Stimulated activated CD4-positive, alpha-beta T cell treated with anti-CD3 and anti-CD28 coated beads, Interleukin-1b, Interleukin-23, amount 100 ng/mL, for 1 hour (primary cell): ENCODE data around the gene ARAP1.

Experiments
- DNase-seq, 2 donors: peaks; one replicate each; pipeline ENCODE4 v3.0.0-alpha.2; 2020; ENCODE audit warnings: low read depth in 2 of 2

ARAP1 gene

GRCh38 chr11:72779495-72780128 is 27.4 kb upstream of the ARAP1 start:
- no peak for DNase-seq

GRCh38 chr11:72778535-72779494 is 26.6 kb upstream of the ARAP1 start:
- DNase-seq = no peak

- no peak for DNase-seq
Observed at GRCh38 chr11:72777755-72778278, 25.6 kb upstream of the ARAP1 start.

GRCh38 chr11:72776844-72777754 is 24.9 kb upstream of the ARAP1 start:
- DNase-seq = no peak

- DNase-seq = no peak
Observed at GRCh38 chr11:72776117-72776843, 24.1 kb upstream of the ARAP1 start.

GRCh38 chr11:72775288-72776110 is 23.3 kb upstream of the ARAP1 start:
- no peak for DNase-seq

GRCh38 chr11:72774499-72774898 is 22.3 kb upstream of the ARAP1 start:
- no peak for DNase-seq

- no peak for DNase-seq
Observed at GRCh38 chr11:72773696-72774095, 21.5 kb upstream of the ARAP1 start.

- DNase-seq = no peak
Observed at GRCh38 chr11:72773291-72773690, 21.1 kb upstream of the ARAP1 start.

GRCh38 chr11:72772059-72772458 is 19.9 kb upstream of the ARAP1 start:
- DNase-seq = no peak

- no peak for DNase-seq
Observed at GRCh38 chr11:72771507-72771906, 19.3 kb upstream of the ARAP1 start.

- no peak for DNase-seq
Observed at GRCh38 chr11:72770799-72771198, 18.6 kb upstream of the ARAP1 start.

- DNase-seq = no peak
Observed at GRCh38 chr11:72769680-72770079, 17.5 kb upstream of the ARAP1 start.

GRCh38 chr11:72768581-72768980 is 16.4 kb upstream of the ARAP1 start:
- DNase-seq = no peak

GRCh38 chr11:72767203-72768062 is 15.2 kb upstream of the ARAP1 start:
- no peak for DNase-seq

- DNase-seq = no peak
Observed at GRCh38 chr11:72766152-72766902, 14.1 kb upstream of the ARAP1 start.

- DNase-seq = no peak
Observed at GRCh38 chr11:72764503-72764902, 12.3 kb upstream of the ARAP1 start.

GRCh38 chr11:72763823-72764222 is 11.6 kb upstream of the ARAP1 start:
- no peak for DNase-seq
